Measurements from ENCODE around the gene RSAD2.
"Not testable (repeated sequence)": the region's sequence is repeated elsewhere in the genome, so short reads cannot be mapped to it uniquely, and the experiment has no call there.

Gene RSAD2

DNA sequence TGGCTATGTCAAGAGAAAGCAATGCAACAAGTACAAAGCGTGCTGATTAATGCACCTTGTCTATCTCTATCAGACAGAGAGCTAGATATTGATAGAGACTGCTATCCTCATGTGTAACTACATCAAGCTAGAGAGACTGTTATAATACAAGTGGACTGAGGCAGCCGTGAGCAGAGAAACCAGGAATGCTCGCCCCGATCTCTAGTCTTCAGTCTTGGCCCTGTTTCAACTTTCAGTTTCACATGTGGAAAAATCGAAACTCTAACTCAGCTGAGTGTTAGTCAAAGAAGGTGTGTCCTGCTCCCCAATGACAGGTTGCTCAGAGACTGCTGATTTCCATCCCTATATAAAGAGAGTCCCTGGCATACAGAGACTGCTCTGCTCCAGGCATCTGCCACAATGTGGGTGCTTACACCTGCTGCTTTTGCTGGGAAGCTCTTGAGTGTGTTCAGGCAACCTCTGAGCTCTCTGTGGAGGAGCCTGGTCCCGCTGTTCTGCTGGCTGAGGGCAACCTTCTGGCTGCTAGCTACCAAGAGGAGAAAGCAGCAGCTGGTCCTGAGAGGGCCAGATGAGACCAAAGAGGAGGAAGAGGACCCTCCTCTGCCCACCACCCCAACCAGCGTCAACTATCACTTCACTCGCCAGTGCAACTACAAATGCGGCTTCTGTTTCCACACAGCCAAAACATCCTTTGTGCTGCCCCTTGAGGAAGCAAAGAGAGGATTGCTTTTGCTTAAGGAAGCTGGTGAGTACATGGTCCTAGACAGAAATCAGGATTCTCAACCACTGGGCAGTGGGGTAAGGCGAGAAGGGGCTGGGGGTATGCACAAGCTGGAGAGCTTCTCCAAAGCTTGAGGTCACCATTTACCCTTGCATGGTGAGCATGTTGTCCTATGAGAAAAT, at the start of gene RSAD2:
TSS of gene RSAD2 (plus strand) at position 376 of the 903 bp plus-strand sequence. CDS start at position 400, 24 bp downstream.
- DNase-seq = peak in 1 of 2 experiments; percentile 42

DNA sequence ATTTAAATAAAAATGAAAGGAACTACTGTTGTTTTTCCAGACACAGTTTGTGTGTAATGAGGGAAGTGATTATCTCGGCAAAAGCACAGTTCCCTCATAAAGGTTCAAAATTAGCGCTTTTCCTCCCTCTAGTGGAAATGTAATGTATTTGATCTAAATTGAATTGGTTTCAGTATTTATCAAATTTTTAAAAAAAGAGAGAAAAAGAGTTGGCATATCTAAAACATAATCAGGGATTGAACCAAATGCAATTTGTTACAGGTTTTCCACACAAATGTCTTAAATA, 49.3 kb upstream of the RSAD2 start:
- no peak for DNase-seq

DNA sequence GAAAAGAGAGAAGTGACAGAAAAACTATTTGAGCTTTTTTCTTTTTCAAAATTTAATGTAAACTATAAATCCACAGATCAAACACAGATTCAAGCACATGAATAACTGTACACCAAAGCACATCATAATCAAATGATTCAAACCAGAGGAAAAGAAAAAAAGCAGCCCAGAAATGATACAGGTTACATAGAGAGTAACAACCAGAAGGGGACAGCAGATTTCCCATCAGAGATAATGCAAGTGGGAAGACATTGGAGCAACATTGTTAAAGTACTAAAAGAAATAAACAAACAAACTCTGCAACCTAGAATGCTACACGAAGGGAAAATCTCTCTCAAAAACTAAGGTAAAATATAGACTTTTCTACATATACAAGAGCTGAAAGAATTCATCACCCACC, 46.3 kb upstream of the RSAD2 start:
- DNase-seq = no peak

- DNase-seq = no peak
Observed at GRCh38 chr2:6832596-6833299, 44.8 kb upstream of the RSAD2 start.

- no peak for DNase-seq
Observed at GRCh38 chr2:6833300-6833604, 44.3 kb upstream of the RSAD2 start.

DNA sequence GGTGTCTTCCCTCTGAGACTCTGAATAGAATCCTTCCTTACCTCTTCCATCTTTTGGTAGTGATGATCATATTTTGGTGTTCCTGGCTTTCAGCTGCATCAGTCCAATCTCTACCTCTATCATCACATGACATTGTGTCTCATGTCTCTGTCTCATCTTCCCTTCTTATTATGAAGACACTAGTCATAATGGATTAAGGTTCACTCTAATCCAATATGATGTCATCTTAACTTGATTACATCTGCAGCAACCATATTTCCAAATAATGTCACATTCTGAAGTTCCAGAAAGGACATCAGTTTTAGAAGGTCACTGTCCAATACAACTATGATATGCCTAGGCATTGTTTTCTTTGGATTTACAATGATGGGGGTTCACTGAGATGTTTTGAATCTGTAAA, 43.4 kb upstream of the RSAD2 start:
- no peak for DNase-seq

GRCh38 chr2:6835467-6835866, 42.1 kb upstream of the RSAD2 start:
- no peak for DNase-seq

- no peak for DNase-seq
Observed at GRCh38 chr2:6838673-6839319, 38.8 kb upstream of the RSAD2 start.

DNA sequence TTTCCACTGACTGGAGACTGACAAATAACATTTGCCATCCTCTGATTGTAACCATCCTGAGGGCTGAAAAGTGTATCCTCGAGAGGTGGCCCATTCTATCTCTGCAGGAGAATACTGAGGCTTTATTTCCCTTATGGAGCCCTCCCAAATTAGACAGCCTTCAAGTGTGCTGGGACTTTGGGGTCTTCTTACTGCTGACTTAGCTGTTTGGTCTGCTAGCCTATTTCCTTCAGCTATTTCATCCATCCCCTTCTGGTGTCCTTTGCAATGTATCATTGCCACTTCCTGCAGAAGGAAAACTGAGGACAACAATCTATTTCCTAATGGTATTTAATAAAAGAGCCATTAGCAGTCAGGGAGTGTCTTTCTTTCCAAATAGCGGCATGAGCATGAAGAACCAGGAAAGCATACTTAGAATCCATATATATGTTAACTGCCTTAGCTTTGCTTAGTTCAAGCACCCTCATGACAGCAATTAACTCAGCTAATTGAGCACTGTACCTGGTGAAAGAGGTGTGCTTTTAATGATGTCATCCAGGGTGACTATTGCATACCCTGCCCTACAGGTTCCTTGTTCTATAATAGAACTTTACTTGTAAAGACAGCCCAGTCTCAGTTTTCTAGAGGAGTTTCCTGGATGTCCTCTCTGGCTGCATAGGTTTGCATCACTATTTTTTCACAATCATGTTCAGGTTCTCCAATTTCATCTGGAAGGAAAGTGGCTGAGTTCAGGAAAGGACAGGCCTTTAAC, 35.9 kb upstream of the RSAD2 start:
- DNase-seq = no peak

- DNase-seq = peak in 1 of 2 experiments; percentile 35
Observed at GRCh38 chr2:6845312-6845711, 32.3 kb upstream of the RSAD2 start.

DNA sequence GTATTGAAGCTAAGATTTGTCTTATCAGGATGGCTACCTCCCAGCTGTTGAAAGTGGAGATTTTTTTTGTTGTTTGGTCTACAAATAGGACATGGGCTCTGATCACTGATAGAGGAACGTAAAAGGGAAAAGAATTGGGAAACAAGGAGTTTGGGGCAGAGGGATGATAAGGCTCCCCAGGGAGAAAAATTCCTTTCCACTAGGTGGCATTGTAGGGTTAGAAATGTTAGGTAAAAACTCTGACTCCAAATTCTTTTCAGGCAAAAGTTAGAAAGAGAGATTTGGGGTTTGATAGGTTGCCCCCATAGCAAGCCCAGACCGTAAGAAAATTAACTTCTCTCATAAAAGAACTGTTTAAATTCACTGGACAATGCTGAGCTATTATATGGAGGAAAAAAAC, 31.7 kb upstream of the RSAD2 start:
- no peak for DNase-seq

GRCh38 chr2:6846540-6846939, 31.0 kb upstream of the RSAD2 start:
- no peak for DNase-seq

DNA sequence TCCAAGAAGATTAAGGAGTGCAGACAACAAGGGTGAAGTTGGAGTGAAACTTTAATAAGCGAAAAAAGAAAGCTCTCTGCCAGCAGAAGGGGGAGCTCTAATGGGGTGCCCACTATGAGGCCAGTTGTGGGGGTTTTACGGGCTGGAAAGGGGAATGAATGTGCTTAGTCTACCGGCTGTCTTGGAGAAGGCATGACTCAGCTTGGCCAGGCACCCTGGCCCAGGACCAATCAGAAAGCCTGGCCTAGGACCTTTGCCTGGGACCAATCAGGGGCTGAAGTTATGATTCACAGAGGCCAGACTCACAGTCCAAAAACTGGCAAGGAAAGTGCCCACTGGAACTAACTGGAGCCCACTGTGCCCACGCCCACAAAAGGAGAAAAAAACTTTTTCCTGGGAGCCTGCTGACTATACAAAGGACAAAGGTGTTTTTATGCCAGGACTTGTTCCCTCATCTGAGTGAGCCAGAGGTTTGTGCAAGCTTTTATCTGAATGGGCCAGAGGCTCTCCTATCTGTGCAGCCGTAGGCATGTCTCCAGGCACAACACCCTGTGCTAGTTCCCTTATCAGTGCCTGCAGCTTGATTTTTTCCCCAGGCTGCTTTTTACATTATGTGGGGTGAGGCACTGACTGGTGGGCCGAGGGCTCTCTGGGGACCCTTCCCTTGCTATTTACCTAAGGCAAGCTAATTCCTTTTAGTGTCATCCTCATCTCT, 30.5 kb upstream of the RSAD2 start:
- no peak for DNase-seq

DNA sequence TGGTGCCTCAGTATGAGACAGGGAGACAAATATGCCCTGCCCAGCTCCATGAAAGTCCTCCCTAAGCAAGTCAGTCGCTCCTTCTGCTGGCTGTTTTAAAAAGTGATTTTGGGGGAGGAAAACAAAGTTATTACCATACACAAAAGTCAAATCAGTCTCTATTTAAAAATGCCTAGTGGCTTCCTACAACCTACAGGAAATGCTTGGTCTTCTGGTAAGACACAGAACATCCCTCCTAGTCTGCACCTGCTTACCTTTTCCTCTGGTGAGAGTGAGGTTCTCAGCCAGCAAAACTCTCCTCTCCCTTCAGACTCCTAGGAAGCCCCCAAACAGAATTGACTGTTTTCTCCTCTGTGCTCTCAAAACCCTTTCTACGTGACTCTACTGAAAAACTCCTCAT, 25.4 kb upstream of the RSAD2 start:
- no peak for DNase-seq

DNA sequence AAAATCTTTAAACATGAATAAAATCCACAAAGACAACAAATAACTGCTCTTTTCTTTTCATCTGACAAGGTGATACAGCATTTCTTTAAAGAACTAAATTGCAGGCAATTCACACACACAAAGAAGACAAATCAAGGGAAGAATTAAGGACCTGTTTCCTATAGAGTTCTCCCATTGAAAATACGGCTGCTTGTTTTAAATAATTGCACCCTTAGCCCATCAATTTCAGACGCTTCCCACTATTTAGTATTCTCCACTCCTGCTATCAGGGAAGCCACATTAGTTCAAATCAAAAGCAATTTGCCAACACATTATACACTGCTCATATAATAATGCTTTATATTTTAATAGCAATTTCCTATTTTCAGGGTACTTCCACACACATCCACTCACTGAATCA, 23.2 kb upstream of the RSAD2 start:
- DNase-seq = no peak

DNA sequence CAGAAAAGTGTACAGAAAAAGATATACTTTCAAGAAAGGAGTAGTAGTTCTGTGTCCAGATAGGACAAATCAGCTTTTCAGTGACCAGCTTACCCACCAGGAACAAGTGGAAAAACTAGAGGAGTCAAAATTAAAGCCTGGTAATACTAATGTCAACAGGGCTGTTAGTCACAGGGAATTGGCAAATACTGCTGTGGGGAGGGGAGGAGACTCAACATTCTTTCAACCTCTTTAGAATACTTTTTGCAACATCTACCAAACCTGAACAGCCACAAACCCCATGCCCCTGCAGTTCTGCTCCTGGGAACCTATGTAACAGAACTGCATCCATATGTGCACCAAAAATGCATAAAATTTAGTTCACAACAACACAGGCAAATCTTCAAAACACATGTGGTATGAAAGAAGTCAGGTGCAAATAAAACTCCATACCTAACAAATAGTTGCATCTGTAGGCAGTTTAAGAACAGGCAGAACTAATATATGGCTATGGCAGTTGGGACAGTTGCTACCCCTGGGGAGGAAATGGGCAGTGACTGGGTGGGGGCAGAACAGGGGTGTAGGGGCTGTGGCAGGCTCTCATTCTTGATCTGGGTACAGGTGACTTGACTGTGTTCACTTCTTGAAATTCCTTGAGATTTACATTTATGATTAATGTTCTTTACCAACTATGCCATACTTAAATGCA, 21.6 kb upstream of the RSAD2 start:
- DNase-seq = no peak

GRCh38 chr2:6856548-6856920, 21.0 kb upstream of the RSAD2 start:
- DNase-seq = no peak

DNA sequence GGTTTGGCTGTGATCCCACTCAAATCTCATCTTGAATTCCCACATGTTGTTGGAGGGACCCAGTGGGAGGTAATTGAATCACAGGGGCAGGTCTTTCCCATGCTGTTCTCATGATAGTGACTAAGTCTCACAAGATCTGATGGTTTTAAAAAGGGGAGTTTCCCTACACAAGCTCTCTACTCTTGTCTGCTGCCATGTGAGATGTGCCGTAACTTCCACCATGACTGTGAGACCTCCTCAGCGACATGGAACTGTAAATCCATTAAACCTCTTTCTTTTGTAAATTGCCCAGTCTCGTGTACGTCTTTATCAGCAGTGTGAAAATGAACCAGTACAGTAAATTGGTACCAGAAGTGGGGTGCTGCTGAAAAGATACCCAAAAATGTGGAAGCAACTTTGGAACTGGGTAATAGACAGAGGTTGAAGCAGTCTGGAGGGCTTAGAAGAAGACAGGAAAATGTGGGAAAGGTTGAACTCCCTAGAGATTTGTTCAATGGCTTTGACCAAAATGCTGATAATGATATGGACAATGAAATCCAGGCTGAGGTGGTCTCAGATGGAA, 19.0 kb upstream of the RSAD2 start:
- DNase-seq = not testable (repeated sequence)

GRCh38 chr2:6860296-6860695, 17.3 kb upstream of the RSAD2 start:
- DNase-seq = no peak

DNA sequence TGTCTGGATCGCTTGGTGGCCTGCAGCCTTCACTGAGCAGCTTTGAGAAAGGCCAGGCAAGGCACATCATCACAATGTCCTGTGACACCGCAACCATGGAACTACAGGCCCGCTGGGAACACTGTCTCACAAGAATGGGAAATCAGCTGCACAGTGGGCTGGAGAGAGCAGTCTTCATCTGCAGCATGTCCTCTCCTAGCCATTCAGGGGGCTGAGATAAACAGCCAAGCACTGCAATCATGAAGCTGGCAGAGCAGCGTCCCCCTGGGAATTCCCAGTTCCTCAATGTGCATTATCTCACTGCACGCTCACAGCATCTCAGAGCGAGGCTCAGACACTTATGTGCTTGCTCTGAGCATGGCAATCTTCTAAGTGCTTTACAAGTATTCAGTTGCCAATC, 13.8 kb upstream of the RSAD2 start:
- no peak for DNase-seq

- no peak for DNase-seq
Observed at GRCh38 chr2:6864231-6864754, 13.3 kb upstream of the RSAD2 start.

Measured in activated T-cell treated with anti-CD3 and anti-CD28 coated beads, Interleukin-2, amount 50 U/mL, for 48 hours (primary cell).